SK-N-SH (cell line): ENCODE data around the gene HAUS3.

Experiments used
- CHD2 ChIP-seq: fragments of 150-350 bp; IDR thresholded peaks from 2 replicates; pipeline ENCODE4 v1.6.1; 2018; ENCODE audit warnings: low read length; ENCODE audit not compliant: partially characterized antibody
- EZH2phosphoT487 ChIP-seq: fragments of 200-600 bp; sonication (generic); IDR thresholded peaks from 2 replicates; pipeline ENCODE4 v1.6.1; 2017; ENCODE audit warnings: low read depth, mixed run types, mild to moderate bottlenecking, antibody characterized with exemption, moderate library complexity, borderline replicate concordance
- TAF1 ChIP-seq: IDR thresholded peaks from 2 replicates; pipeline ENCODE4 v1.6.1; 2012; ENCODE audit warnings: low read depth, mild to moderate bottlenecking, low read length, moderate library complexity, borderline replicate concordance
- TF ChIP-seq, protein P1 (sequence below): fragments of 200-600 bp; sonication (generic); IDR thresholded peaks from 2 replicates; pipeline ENCODE4 v1.6.1; 2017; ENCODE audit warnings: antibody characterized with exemption, mild to moderate bottlenecking, moderate library complexity
- TF ChIP-seq, protein P2 (sequence below): IDR thresholded peaks from 2 replicates; pipeline ENCODE4 v1.4.0; 2012; ENCODE audit warnings: low read depth

DNA sequence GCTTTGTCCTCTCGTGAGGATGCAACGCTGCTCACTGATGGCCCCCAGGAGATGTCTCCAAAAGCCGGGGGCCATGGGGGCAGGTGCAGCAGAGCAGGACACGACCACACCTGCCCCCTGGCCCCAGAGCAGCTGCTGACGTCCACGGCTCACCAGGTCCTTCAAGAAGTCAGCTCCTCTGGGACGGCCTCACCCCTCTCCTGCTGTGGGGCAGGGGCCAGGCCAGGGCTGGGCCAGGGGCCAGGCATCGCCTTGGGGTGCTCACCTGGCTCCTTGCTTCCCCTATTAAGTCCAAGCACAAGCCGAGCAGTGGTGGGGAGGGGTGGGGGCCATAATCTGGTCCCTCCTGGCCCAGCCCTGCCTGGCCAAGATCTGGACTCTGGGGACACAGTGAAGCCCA is 48.6 kb upstream of the HAUS3 start:
- TF ChIP-seq, protein P1, sequence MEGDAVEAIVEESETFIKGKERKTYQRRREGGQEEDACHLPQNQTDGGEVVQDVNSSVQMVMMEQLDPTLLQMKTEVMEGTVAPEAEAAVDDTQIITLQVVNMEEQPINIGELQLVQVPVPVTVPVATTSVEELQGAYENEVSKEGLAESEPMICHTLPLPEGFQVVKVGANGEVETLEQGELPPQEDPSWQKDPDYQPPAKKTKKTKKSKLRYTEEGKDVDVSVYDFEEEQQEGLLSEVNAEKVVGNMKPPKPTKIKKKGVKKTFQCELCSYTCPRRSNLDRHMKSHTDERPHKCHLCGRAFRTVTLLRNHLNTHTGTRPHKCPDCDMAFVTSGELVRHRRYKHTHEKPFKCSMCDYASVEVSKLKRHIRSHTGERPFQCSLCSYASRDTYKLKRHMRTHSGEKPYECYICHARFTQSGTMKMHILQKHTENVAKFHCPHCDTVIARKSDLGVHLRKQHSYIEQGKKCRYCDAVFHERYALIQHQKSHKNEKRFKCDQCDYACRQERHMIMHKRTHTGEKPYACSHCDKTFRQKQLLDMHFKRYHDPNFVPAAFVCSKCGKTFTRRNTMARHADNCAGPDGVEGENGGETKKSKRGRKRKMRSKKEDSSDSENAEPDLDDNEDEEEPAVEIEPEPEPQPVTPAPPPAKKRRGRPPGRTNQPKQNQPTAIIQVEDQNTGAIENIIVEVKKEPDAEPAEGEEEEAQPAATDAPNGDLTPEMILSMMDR, result no peak
- TF ChIP-seq TAF1, result no peak
- no peak for TF ChIP-seq EZH2phosphoT487
- TF ChIP-seq, protein P2, sequence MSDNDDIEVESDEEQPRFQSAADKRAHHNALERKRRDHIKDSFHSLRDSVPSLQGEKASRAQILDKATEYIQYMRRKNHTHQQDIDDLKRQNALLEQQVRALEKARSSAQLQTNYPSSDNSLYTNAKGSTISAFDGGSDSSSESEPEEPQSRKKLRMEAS, result no peak
- no peak for TF ChIP-seq CHD2
